Adipocyte (in vitro differentiated cells): ENCODE measurements around the gene RETSAT.

Experiments
- DNase-seq: peaks from one replicate; pipeline ENCODE4 v3.0.0-alpha.2; 2015; ENCODE audit warnings: low read depth
- H3K27me3 ChIP-seq: replicated peaks from 2 replicates; pipeline ENCODE4 v1.7.0; 2013; ENCODE audit warnings: mild to moderate bottlenecking, low read length, moderate library complexity; ENCODE audit not compliant: control insufficient read depth, insufficient read depth
- H3K36me3 ChIP-seq: 2 replicates; pipeline ENCODE4 v1.7.0; 2013; ENCODE audit warnings: low read length, mild to moderate bottlenecking, moderate library complexity; ENCODE audit not compliant: control insufficient read depth, insufficient read depth, severe bottlenecking
- H3K4me1 ChIP-seq: 2 replicates; pipeline ENCODE4 v1.7.0; 2013; ENCODE audit warnings: mild to moderate bottlenecking, low read length, moderate library complexity; ENCODE audit not compliant: control insufficient read depth, insufficient read depth
- H3K4me3 ChIP-seq: 2 replicates; pipeline ENCODE4 v1.7.0; 2013; ENCODE audit warnings: mild to moderate bottlenecking, low read length, moderate library complexity
- H3K9ac ChIP-seq: 2 replicates; pipeline ENCODE4 v1.7.0; 2013; ENCODE audit warnings: mild to moderate bottlenecking, low read length, moderate library complexity
- H3K9me3 ChIP-seq: 2 replicates; pipeline ENCODE4 v1.7.0; 2013; ENCODE audit warnings: mild to moderate bottlenecking, low read length, moderate library complexity; ENCODE audit not compliant: control insufficient read depth

Gene RETSAT

GRCh38 chr2:85354286-85355072 lies at the start of gene RETSAT, which contains the start of gene ELMOD3:
Gene RETSAT, minus strand, starts transcription at chr2:85354528. Its CDS starts 21 bp downstream, at chr2:85354507.
Gene ELMOD3, plus strand, starts transcription at chr2:85354769. Its CDS starts 2,430 bp downstream, at chr2:85357199.
- DNase-seq: peak; percentile 100
- Histone ChIP-seq H3K4me1 (peaks cover 62% of the 10 kb centered on the region), H3K9ac (peak within 1 kb of the TSS; percentile 99), H3K27me3 (no peaks in the 10 kb centered on the region), H3K36me3 (peaks cover 39% of the 10 kb centered on the region), H3K9me3 (no peaks in the 10 kb centered on the region), H3K4me3 (peak within 1 kb of the TSS; percentile 96)

- Histone ChIP-seq H3K4me3 (no peak overlapping the region), H3K9me3 (no peaks in the 10 kb centered on the region), H3K36me3 (peaks cover 10% of the 10 kb centered on the region), H3K27me3 (no peaks in the 10 kb centered on the region), H3K9ac (no peak overlapping the region), H3K4me1 (peaks cover 16% of the 10 kb centered on the region)
- DNase-seq: no peak
Observed at GRCh38 chr2:85401844-85402243, 47.5 kb upstream of the RETSAT start.

DNA sequence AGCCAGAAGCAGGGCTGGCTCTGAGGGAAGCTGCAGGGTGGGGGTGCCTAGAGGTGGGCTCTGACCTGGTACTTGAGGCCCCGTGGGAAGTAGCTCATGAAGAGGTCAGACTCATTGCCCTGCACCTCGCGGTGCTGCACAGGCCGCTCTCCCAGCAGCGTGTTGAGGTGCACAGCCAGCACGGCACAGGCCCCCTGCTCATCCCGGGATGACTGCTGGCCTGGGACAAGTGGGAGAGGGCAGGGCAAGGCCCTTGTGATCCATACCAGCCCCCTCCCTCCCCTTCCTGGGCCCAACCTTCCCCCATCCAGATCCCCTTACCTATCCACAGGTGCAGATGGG lies 47.1 kb upstream of the RETSAT start:
- Histone ChIP-seq H3K4me3 (no peak overlapping the region), H3K4me1 (peaks cover 20% of the 10 kb centered on the region), H3K27me3 (no peaks in the 10 kb centered on the region), H3K36me3 (peaks cover 10% of the 10 kb centered on the region), H3K9ac (no peak overlapping the region), H3K9me3 (no peaks in the 10 kb centered on the region)
- no peak for DNase-seq

DNA sequence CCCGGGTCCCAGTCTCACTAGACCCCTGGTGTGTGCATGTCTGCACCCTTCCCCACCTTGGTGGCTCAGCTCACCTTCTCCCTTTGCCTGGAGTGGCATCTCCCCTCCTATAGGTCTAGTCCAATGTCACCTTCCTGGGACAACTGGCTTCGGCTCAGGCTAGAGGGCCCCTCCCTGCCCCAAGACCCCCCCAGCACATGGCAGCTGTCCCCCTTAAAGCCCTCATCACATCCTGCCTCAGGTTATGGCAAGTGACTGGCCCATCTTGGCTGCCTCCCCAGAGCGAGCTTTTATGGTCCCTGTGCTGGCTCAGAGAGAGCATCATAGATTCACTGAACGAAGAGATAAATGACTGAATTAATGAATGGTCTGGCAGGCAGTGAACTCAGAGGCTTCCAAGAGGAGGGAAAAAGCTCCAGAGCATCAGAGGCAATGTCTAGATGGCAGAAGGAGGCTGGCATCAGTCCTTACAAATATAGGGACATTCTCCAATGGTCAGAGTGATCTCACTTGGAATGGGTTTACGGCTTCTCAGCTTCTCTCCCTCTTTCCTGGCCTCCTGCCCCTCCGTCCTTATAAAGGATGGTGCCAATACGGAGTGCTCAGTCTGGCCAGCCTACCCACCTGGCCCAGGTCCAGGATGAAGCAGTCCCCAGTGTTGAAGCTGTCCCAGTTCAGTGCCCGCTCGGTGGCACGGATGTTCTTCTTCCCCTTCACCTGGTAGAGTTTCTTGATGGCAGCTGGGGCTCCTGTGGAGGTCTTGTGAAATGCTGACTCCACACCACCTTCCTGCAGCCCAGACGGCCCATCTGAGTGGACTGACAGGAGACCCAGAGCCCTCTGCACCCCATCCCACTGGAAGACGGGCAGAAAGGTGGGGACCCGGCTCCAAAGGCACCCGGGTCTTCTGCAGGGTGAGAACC lies 46.5 kb upstream of the RETSAT start:
- no peak for DNase-seq
- H3K27me3 ChIP-seq: no peaks in the 10 kb centered on the region
- H3K9ac ChIP-seq: no peak overlapping the region
- no peak overlapping the region for H3K4me3 ChIP-seq
- peaks cover 10% of the 10 kb centered on the region for H3K36me3 ChIP-seq
- H3K9me3 ChIP-seq: no peaks in the 10 kb centered on the region
- peaks cover 25% of the 10 kb centered on the region for H3K4me1 ChIP-seq

DNA sequence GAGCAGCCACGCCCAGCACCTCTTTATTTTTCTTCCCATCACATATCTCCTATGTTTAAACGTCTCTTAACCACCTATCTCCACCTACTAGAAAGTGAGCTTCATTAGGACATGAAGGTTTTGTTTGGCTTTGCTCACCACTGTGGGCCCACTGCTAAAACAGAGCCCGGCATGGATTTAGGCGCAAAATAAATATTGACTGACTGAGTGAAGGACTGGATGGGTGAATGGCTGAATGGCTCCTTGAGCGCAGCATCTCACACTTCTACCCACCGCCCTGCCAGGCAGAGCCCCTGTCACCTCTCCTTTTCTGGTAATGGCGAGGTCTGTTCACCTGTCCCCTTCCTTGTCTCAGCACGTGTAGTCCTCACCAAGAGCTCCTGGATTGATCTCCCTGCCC lies 45.7 kb upstream of the RETSAT start:
- Histone ChIP-seq H3K36me3 (peaks cover 13% of the 10 kb centered on the region), H3K9ac (no peak overlapping the region), H3K4me3 (no peak overlapping the region), H3K9me3 (no peaks in the 10 kb centered on the region), H3K27me3 (no peaks in the 10 kb centered on the region), H3K4me1 (peaks cover 18% of the 10 kb centered on the region)
- DNase-seq: no peak

DNA sequence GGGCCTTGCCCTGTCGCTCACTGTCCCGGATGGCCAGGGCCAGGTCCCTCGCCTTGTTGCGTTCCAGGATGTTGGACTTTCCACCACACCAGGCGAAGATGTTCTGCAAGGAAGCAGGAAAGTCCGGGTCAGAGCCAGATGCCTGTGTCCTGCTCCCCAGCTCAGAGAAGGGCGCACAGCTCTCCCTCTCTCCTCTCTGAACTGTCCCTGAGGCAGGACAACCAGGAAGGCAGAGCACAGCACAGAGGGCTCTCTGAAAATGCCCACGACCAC lies 44.8 kb upstream of the RETSAT start:
- no peak for DNase-seq
- H3K9me3 ChIP-seq: no peaks in the 10 kb centered on the region
- no peak overlapping the region for H3K9ac ChIP-seq
- H3K4me3 ChIP-seq: no peak overlapping the region
- no peaks in the 10 kb centered on the region for H3K27me3 ChIP-seq
- H3K4me1 ChIP-seq: peaks cover 25% of the 10 kb centered on the region
- peaks cover 13% of the 10 kb centered on the region for H3K36me3 ChIP-seq

- Histone ChIP-seq H3K36me3 (peaks cover 13% of the 10 kb centered on the region), H3K4me3 (no peak overlapping the region), H3K9me3 (no peaks in the 10 kb centered on the region), H3K27me3 (no peaks in the 10 kb centered on the region), H3K4me1 (peaks cover 30% of the 10 kb centered on the region), H3K9ac (no peak overlapping the region)
- no peak for DNase-seq
Observed at GRCh38 chr2:85398426-85399182, 44.3 kb upstream of the RETSAT start.

DNA sequence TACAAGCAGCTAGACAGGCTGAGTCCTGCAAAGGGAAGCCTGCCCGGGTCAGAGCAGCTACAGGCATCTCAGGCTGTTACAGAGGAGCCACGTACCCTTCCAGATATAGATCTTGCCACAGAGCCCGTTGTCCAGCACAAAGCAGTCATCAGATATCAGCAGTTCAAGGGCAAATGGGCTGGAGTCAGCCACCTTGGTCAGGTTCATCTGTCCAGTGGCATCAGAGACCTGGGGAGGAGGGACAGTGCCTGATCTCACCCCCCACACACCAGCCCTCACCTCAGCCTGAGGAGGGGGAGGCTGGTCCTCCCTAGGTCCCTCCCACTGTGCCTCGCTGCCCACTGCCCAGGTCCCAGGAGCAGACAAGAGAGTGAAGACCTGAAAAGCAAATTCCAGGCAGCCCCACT lies 43.6 kb upstream of the RETSAT start:
- no peak for DNase-seq
- Histone ChIP-seq H3K9me3 (no peaks in the 10 kb centered on the region), H3K36me3 (peaks cover 13% of the 10 kb centered on the region), H3K4me3 (no peak overlapping the region), H3K27me3 (no peaks in the 10 kb centered on the region), H3K4me1 (peaks cover 36% of the 10 kb centered on the region), H3K9ac (no peak overlapping the region)

GRCh38 chr2:85396531-85397470 lies 42.5 kb upstream of the RETSAT start:
- Histone ChIP-seq H3K4me3 (no peak overlapping the region), H3K4me1 (peaks cover 40% of the 10 kb centered on the region)

DNA sequence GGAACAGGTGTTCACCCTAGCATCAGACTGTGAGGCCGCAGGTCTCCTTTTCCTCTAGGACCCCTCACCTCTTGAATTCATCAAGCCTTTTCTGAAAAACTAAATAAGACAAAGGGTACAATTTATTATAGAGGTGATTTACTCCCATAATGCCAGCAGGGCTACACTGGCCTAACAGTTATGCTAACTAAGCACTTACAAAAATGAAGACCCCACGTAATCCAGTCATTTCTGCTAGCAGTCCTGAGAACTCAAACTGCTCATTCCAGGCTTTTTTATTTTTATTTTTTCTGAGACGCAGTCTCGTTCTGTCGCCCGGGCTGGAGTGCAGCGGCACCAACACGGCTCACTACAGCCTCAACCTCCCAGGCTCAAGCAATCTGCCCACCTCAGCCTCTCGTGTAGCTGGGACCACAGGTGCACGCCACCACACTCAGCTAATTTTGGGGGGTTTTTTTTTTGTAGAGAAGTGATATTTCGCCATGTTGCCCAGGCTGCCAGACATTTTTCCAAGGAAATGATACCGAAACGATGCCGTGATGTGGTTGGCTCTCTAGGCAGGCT lies 41.7 kb upstream of the RETSAT start:
- H3K4me1 ChIP-seq: peaks cover 43% of the 10 kb centered on the region
- no peaks in the 10 kb centered on the region for H3K27me3 ChIP-seq
- no peak overlapping the region for H3K4me3 ChIP-seq
- H3K36me3 ChIP-seq: peaks cover 23% of the 10 kb centered on the region
- DNase-seq: no peak
- peak overlapping the region; percentile 35 for H3K9ac ChIP-seq
- no peaks in the 10 kb centered on the region for H3K9me3 ChIP-seq

More at GRCh38 chr2:85396531-85397470, 42.5 kb upstream of the RETSAT start:
- H3K9me3 ChIP-seq: no peaks in the 10 kb centered on the region
- H3K9ac ChIP-seq: peak overlapping the region; percentile 35
- DNase-seq: no peak
- H3K36me3 ChIP-seq: peaks cover 17% of the 10 kb centered on the region
- no peaks in the 10 kb centered on the region for H3K27me3 ChIP-seq
